Urothelium cell line (cell line): ENCODE measurements around the gene DPM2.
A peak's percentile ranks its signal among the peaks of the same experiment; 100 is the strongest.

ENCODE experiments used
- DNase-seq: peaks from one replicate; pipeline ENCODE4 v3.0.0; 2011; ENCODE audit warnings: low spot score, mixed read lengths
- FAIRE-seq: peaks from 2 replicates; lab custom pipeline; 2011; peaks lifted over from hg19 to GRCh38; lab: Jason Lieb, UNC

The DPM2 gene

GRCh38 chr9:127937388-127938297 lies at the start of gene DPM2:
Gene DPM2 (minus strand): TSS chr9:127937854. CDS start chr9:127937820, 34 bp downstream.
- peak; percentile 89 for DNase-seq
- no peak for FAIRE-seq

GRCh38 chr9:127987103-127987614 lies 49.5 kb upstream of the DPM2 start:
- DNase-seq (no peak), FAIRE-seq (no peak)

DNA sequence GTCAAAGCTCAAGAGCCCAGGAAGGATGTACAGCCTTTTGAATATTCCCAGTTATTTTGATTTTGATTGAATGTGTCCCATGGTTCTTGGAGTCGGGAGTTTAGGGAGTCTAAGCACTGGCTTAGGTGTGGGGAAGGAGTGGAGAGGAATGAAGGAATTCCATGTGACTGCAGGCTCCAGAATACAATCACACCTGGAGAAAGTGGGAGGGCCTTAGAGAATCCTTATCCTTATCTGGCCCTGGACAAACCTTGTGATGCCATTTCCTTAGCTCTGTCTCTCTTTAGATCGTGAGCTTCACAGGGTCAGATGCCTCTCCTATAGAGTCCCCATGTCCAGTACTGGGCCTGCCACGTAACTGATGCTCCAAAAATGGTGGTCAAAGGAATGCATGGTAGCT lies 47.4 kb upstream of the DPM2 start:
- no peak for FAIRE-seq
- no peak for DNase-seq

GRCh38 chr9:127983847-127984289 lies 46.2 kb upstream of the DPM2 start:
- FAIRE-seq: no peak
- no peak for DNase-seq

GRCh38 chr9:127982912-127983311 lies 45.3 kb upstream of the DPM2 start:
- FAIRE-seq (no peak), DNase-seq (no peak)

GRCh38 chr9:127981559-127982121 lies 44.0 kb upstream of the DPM2 start:
- no peak for FAIRE-seq
- no peak for DNase-seq

DNA sequence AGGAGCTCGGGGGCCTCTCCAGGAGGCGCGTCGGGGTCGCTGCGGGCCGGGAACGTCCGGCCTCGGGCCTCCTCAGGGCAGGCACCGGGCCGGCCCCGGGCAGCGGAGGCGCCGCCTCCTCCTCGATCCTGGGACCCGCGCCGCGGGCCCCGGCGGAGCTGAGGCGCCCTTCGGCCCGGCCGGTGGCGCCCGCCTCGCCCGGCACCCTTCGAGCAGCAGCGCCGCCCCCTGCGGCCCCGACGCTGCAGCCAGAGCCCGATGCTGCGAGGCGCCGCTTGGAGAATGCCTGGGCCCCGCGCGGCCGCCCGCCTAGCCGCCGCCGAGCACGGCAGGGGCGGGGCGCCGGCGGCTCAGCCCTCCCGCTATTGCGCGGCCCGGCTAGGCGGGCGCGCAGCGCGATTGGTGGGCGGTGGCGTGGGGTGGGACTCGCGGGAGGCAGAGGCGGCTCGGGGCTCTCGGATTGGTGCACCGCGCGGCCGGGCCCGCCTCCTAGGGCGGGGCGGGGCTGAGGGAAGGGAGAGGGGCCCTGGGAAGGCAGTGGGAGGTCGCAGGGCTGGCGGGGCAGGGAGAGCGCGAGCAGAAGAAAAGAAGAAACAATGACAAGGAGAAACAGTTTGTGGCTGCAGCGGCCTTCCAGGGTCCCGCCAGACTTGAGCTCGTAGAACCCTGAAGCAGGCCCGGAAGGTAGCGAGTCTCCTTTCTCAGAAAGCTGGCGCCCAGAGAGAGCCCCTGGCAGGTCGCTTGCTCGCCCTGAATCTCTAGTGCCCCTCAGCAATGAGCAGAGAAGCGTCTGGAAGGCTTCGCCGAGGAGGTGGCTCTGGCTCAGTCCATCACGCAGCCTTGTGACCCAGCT lies 43.3 kb upstream of the DPM2 start, which contains the start of gene EEIG1:
EEIG1 (minus strand) TSS at position 284 of the 853 bp plus-strand sequence. CDS start 852 bp downstream, outside the sequence.
- FAIRE-seq (no peak), DNase-seq (peak; percentile 98)

DNA sequence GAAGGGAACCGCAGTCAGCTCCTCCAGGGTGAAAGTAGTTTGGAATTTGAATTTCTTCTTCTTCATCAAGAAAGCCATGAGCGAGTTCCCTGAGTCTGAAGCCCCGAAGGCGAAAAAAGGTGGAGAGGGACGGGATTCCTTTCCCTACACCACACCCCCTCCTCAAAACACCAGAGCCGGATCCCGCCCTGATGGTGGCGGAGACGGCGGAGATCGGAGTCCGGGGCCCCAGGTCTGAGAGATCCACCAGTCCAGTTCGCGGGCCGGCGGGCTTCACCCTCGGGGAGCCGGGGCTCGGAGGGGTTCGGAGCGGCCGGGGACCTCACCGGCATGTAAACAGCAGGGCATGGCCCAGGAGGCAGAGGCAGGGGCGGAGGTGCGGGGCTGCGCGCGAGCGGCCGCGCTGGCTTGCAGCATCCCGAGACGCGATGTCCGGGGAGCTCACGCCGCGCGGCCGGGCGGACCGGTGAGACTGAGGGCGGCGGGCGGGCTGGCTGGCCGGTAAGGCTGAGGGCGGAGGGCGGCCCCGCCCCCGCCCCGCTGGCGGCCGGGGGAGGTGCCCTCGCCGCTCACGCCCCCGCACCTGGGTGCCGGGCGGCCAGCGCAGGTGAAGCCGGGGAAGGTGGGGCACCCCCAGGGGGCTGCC lies 42.5 kb upstream of the DPM2 start:
- DNase-seq (peak; percentile 55), FAIRE-seq (no peak)

- FAIRE-seq (no peak), DNase-seq (no peak)
Measured at GRCh38 chr9:127979333-127980059, 41.8 kb upstream of the DPM2 start.

DNA sequence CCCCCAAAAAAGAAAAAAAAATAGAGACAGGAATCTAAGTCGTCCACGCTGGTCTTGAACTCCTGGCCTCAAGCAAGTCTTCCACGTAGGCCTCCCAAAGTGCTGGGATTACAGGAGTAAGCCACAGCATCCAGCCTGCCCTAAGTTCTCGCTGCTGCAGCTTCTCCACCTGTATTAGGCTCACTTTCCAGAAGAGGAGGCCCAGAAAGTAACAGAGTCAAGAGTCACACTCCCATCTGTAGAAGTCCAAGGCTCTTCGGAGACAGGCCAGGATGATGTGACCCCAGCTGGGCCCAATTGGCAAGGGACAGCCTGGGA lies 41.3 kb upstream of the DPM2 start:
- DNase-seq: no peak
- FAIRE-seq: no peak

GRCh38 chr9:127977884-127978647 lies 40.4 kb upstream of the DPM2 start:
- FAIRE-seq (no peak), DNase-seq (peak; percentile 69)

- DNase-seq (no peak), FAIRE-seq (no peak)
Measured at GRCh38 chr9:127977009-127977883, 39.6 kb upstream of the DPM2 start.

- DNase-seq (no peak), FAIRE-seq (no peak)
Measured at GRCh38 chr9:127976498-127976897, 38.8 kb upstream of the DPM2 start.

DNA sequence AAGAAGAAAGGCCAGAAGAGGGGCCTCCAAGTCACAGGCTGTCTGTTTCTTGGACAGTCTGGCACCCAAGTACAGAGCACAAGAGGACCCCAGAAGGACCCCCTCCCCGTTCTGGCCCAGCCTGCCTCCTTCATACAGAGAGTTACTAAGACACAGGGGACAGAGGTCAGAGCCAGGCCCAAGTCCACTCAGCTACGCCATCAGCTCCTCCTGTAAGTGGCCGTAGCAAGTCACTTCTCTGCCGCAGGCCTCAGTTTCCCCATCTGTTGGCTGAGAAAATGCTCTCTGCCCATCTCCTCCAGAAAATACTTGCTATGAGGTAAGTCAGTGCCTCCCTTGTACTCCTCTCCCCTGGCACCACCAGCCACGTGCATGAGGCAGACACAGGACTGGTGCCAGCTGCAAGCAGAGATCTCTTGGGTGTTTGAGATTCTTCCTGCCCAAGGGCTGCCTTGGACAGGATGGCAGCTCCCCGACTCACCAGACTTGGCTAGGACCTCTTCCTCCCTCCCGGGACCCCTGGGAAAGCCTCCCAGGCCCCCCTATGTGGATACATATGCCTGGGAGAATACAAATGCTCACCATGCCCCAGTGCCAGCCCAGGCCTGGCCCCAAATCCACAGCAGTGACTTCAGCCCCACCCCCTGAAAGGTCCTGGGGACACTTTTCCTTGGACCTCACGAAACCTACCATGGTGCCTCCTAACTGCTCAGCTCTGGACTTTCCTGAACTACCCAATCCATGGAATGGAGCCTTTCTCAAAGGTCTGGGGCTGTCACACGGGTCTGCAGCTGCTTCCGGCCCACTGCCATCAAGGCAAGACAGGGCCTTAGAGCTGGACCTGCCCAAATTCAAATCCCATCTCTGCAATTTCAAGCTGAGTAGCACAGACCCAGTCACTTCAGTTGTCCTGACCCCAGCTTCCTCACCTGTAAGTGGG lies 38.0 kb upstream of the DPM2 start:
- no peak for DNase-seq
- no peak for FAIRE-seq

DNA sequence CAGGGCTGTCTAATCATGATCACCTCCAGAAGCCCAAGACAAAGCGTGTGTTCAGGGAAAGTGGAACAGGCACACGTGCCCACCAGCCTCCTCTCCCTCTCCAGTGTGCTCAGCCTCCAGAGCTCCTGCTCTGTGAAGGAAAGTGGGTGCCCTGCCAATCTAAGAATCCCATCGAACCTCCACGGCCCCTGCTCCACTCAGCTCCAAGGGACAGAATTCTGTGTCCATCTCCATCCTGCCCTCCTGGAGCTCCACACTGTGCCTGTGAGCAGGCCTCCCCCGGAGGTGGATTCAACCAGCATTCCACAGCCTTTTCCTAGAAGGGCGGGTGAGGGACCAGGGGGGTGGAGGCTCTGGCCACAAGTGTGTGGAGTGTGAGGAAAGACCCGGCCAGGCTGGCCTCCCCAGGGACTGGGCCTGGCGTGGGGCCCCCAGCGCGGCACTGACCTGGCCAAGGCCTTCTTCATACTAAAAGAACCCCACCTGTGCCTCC lies 37.2 kb upstream of the DPM2 start:
- DNase-seq (no peak), FAIRE-seq (no peak)

DNA sequence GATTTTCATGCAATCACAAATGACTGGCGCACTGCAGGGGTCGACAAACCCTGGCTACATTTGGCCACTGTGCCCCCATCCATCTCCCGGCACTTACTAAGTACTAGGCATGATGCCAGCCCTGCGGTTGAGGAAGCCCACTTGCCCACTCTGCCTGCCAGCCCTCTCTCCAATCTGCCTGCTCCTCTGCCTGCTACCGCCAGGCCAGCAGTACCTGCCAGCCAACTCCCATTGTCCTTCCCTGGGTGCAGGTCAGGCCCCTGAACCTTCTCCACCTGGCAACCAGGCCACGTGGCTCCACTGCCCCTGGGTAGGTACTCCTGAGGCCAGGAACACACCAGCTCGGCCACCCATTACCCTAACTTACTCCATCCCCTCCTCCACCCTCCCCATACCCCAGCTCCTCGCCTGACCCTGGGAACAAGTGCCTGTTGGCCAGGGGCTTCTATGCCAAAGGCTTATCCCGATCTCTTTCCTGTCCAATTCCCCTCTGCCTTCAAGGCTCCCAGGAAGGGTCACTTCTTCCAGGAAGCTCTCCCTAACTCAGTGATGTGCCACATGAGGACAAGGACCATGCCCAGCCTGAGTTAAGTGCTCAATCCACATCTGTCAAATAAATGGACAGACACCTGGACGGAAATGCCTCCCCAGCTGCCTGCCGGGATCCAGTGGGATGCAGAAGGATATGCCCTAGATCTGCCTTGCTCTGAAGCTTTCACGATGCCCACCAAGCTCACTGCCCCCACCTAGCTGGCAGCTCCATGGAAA lies 36.5 kb upstream of the DPM2 start:
- DNase-seq (no peak), FAIRE-seq (no peak)
